Fibroblast of skin of scalp (primary cell): ENCODE data around the gene DAPK2.

ENCODE experiments used
- DNase-seq: peaks from one replicate; pipeline ENCODE4 v3.0.0-alpha.2; 2013

DAPK2 gene

DNA sequence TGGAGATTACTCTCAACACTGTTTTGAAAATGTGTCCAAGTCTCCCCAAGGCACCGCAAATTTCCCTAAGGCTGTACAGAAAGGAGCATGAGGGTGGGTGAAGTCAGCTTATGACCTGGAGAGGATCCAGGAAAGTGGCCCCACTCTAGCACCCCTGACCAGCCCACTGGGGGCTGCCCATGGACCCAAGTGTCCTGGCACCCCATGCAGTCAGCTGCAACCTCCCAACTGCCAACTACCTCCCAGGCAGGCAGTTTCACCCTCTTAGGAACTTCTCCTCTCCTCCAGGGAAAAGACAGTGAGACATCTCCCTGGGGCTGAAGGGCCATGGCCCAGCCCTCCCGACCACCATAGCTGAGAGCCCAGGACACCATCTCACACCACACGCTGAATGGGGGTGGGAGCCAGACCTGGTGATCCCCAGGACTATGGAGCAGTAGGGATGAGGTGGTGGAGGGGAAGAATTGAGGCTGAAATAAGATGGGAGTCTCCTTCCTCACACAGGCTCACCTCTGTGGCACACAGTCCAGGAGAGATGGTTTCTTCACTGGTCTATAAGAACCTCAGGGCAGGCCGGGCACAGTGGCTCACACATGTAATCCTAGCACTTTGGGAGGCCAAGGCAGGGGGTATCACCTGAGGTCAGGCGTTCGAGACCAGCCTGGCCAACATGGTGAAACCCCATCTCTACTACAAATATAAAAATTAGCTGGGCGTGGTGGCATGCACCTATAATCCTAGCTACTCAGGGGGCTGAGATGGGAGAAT is 104.4 kb downstream of the DAPK2 start:
- no peak for DNase-seq

GRCh38 chr15:63940966-63941620 is 105.2 kb downstream of the DAPK2 start:
- no peak for DNase-seq

GRCh38 chr15:63939531-63940130 is 106.7 kb downstream of the DAPK2 start:
- peak; percentile 33 for DNase-seq

- DNase-seq: no peak
These were observed 107.7 kb downstream of the DAPK2 start for GRCh38 chr15:63938486-63939061.

DNA sequence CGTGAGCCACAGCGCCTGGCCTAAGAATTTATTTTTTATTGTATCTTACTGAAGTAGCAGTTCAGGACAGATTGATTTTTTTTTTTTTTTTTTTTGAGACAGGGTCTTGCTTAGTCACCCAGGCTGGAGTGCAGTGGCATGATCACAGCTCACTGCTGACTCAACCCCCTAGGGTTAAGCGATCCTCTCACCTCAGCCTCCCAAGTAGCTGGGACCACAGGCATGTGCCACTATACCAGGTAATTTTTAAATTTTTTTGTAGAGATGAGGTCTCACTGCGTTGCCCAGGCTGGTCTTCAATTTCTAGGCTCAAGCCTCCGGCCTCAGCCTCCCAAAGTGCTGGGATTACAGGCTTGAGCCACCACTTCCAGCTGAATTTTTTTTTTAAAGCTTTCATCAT is 112.8 kb downstream of the DAPK2 start:
- peak; percentile 63 for DNase-seq

GRCh38 chr15:63931556-63931955 is 114.7 kb downstream of the DAPK2 start:
- DNase-seq: no peak

- no peak for DNase-seq
These were observed 116.3 kb downstream of the DAPK2 start for GRCh38 chr15:63930034-63930433.

DNA sequence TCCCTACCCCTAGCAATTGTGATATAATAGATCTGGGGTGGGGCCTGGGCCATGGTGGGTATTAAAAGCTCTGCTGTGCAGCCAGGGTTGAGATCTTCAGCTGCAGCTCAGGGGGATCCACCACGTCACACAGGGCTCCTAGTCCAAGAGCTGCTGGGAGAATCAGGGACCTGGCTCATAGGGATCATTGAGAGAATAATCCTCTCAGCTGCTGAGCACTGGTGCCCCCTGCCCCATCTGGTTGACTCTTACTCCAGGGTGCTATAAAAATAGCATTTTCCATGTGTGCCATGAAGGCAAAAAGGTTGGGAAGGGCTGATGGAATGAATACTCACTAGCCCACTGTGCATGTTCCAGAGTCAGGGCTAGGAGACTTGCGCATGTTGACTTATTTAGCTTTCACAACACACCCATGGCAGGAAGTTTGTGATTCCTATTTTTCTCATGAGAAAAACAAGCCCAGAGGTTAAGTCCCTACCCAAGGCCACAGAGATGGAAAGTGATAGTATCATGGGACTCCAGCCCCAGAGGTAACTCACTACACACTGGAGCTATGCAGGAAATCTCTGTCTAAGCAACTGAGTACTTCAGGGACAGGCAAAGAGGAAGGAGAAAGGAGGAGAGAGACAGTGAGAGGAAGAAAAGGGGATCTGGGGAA is 118.0 kb downstream of the DAPK2 start:
- DNase-seq: no peak

GRCh38 chr15:63923993-63924950 is 122.0 kb downstream of the DAPK2 start:
- DNase-seq: peak; percentile 62

DNA sequence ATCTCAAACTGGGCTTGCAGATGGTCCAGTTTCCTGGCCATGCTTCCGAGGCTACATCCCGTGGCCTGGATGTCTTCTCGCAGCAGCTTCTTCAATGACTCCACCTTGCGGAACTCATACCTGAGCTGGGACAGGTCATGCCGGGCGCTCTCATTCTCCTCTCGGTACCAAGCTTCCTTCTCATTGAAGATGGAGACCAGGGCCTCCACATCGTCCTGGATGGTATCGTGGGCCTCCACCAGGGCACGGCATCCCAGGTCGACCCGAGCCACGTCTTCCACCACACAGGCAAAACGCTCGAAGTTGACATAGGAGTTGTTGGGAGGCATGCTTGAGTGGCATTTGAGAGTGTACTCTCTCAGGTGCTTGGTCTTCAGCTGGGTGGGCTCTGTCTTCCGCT is 123.4 kb downstream of the DAPK2 start:
- no peak for DNase-seq

DNA sequence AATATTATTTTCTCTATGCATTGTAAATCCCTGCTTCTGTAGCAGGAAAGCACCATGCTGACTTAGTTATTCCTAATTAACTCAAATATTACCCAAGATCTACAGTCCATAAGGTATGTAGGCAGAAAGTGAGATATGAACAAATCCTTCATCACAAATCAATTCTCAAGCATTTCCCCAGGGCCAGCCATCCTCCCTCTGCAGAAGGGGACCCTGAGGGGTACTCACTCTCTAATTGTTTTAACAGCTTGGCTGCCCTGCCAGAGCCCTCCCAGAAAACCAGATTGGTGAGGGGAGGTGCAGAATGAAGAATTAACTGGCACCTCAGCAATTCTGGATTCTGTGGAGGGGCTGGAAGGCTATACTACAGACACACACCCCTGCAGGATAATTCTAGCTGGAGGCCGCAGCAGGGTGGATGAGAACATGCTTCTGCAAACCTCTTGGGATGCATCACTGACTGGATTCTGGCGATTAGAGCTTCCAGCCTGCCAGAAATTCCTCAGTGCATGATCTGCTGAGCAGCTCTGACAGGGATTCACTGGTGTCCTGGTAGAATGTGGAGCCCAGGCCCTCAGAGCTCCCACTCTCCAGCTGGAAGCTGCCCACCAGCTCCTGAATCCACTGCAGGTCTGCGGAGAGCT is 123.9 kb downstream of the DAPK2 start:
- DNase-seq: peak; percentile 54

DNA sequence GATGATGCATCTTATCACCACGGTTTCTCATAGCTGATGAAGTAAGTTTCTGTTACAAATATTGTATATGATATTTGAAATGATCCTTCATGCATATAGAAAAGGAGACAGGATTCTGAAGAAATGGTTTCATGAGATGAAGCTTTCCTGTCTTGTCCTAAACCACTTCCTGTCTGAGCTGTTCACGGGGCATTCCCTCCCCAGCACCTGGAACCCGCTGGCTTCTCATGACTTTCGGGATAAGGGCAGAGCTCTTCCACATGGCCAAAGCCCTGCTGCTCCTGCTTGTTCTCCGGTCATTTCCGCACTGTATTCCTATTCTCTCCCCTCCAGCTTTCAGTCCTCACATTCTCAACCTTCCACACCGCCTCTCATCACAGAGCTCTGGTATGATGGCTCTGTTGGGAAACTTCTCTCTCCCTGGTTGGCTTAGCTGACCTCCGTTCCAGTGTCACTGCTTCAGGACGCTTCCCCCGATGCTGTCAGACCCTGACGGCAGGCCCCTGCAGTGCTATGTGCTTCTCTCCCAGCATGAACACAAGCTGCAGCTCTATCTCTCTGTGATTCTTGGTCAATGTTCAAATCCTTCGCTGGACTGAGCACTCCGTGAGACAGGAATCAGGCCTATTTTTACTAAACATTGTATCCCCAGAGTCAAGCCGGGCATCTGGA is 125.6 kb downstream of the DAPK2 start:
- peak; percentile 27 for DNase-seq

DNA sequence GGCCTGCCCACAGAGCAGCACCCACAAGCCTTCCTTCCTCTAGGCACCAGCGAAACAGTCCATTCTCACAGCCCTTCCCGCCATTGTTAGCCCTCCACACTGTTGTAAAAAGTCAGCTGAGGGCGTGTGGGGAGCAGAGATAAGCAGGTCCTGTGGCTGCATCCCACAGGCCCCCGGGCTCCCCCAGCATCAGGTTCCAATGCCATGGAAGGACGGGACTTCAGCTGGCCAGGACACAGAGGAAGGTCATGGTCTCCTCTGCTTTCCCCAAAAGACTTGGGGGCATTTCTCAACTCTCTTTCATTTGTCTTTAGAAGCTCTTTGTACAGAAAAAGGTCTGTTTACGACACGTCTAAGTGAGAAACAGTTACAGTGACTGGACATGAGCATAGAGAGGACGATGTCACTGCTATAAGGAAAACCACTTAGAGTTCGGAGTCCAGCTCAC is 127.4 kb downstream of the DAPK2 start:
- no peak for DNase-seq

DNA sequence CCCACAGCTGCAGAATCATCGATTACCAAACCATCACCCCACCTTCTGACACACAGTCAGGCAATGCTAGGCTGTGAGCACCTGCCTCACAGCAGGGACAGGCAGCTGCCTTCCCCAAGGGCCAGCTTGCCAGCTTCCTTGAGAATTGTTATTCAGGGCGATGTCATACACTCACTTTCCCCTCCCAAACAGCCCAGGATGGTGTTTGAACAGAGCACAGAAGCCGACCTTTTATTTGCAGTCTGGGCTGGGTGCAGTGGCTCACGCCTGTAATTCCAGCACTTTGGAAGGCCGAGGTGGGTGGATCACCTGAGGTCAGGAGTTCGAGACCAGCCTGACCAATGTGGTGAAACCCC is 128.0 kb downstream of the DAPK2 start:
- DNase-seq: no peak

GRCh38 chr15:63917588-63918316 is 128.5 kb downstream of the DAPK2 start:
- DNase-seq: no peak

DNA sequence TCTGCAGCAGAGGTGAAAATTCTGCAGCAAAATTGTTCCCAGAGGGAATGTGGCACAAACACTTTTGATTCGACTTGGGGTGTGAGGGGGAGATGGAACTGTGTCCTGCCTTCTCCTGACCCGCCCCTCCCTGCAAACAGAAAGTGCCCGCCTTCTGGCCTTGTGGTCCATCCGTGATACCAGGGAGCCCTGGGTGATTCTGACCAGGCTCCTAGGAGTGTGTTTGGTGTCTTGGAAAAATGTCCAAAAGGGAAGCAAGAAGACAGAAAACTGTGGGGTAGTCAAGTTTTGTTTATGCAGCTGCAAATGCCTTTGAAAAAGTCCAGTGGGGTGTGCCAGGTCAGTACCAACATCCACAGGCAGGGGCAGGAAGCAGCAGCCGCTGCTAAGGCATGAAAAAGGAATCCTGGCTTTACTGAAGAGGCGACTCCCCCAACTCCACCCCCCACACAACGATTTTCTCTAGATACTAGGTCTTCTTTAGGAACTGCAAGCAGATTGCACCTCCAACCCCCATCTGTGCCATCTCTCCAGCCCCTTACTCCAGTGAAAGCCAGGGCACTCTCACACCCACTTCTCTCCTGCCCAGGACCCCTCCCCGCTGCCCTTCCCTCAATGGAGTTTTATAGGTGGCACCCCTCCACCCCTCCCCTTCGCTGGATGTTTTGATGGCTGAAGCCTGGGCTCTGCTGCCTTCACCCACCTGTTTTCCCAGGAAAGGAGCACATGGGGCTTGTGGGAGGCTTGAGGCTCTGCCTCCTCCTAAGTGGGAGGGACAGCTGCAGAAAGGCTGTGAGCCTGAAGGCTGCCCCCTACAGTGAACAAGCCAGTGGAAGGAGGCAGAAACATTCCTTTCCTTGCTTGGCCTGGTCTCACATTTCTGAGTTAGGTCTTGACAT is 130.2 kb downstream of the DAPK2 start:
- DNase-seq: peak; percentile 57

GRCh38 chr15:63915209-63915872 is 130.9 kb downstream of the DAPK2 start:
- no peak for DNase-seq

- DNase-seq: no peak
These were observed 132.4 kb downstream of the DAPK2 start for GRCh38 chr15:63913786-63914315.
